TTC549 (cell line): ENCODE measurements around the gene DNAH10.
"Not testable (repeated sequence)": the region's sequence is repeated elsewhere in the genome, so short reads cannot be mapped to it uniquely, and the experiment has no call there.

Experiments used
- FAIRE-seq: peaks from 2 replicates; lab custom pipeline; 2012; peaks lifted over from hg19 to GRCh38; lab: Jason Lieb, UNC

The DNAH10 gene

GRCh38 chr12:123910057-123910456, 148.0 kb downstream of the DNAH10 start:
- FAIRE-seq = no peak

- FAIRE-seq = no peak
These were observed 148.7 kb downstream of the DNAH10 start for GRCh38 chr12:123910761-123911193.

- FAIRE-seq = not testable (repeated sequence)
These were observed 149.7 kb downstream of the DNAH10 start for GRCh38 chr12:123911672-123912409.

- FAIRE-seq = no peak
These were observed 150.6 kb downstream of the DNAH10 start for GRCh38 chr12:123912415-123913380.

GRCh38 chr12:123914726-123915333, 152.7 kb downstream of the DNAH10 start:
- FAIRE-seq = no peak

GRCh38 chr12:123916729-123917128, 154.6 kb downstream of the DNAH10 start:
- FAIRE-seq = no peak

GRCh38 chr12:123917337-123917850, 155.3 kb downstream of the DNAH10 start:
- no peak for FAIRE-seq

- FAIRE-seq = no peak
These were observed 157.9 kb downstream of the DNAH10 start for GRCh38 chr12:123919980-123920360.

- FAIRE-seq = no peak
These were observed 160.9 kb downstream of the DNAH10 start for GRCh38 chr12:123923038-123923437.

- FAIRE-seq = no peak
These were observed 161.8 kb downstream of the DNAH10 start for GRCh38 chr12:123923927-123924326.

- FAIRE-seq = no peak
These were observed 162.4 kb downstream of the DNAH10 start for GRCh38 chr12:123924539-123924938.

- FAIRE-seq = no peak
These were observed 166.3 kb downstream of the DNAH10 start for GRCh38 chr12:123928274-123928865.

GRCh38 chr12:123928897-123929296, 166.8 kb downstream of the DNAH10 start:
- no peak for FAIRE-seq

GRCh38 chr12:123929946-123930583, 168.0 kb downstream of the DNAH10 start:
- FAIRE-seq = no peak

- no peak for FAIRE-seq
These were observed 169.7 kb downstream of the DNAH10 start for GRCh38 chr12:123931686-123932321.

GRCh38 chr12:123933214-123933613, 171.1 kb downstream of the DNAH10 start:
- FAIRE-seq = no peak

GRCh38 chr12:123934016-123934620, 172.0 kb downstream of the DNAH10 start:
- no peak for FAIRE-seq

- FAIRE-seq = no peak
These were observed 172.7 kb downstream of the DNAH10 start for GRCh38 chr12:123934829-123935228.

GRCh38 chr12:123935956-123936355, 173.9 kb downstream of the DNAH10 start:
- FAIRE-seq = no peak

GRCh38 chr12:123936471-123936870, 174.4 kb downstream of the DNAH10 start:
- no peak for FAIRE-seq
